Muscle layer of colon (tissue), 2 donors: ENCODE data around the gene PGR.

Experiments used
- H3K27ac ChIP-seq: one replicate; pipeline ENCODE4 v1.7.0; 2013; ENCODE audit warnings: low read depth, mild to moderate bottlenecking, low read length, moderate library complexity
- H3K27me3 ChIP-seq, 2 donors: one replicate each; pipeline ENCODE4 v1.7.0; 2013; ENCODE audit warnings: low read length in 2 of 2, mild to moderate bottlenecking in 2 of 2; ENCODE audit not compliant: insufficient read depth in 2 of 2, control insufficient read depth in 1 of 2
- H3K36me3 ChIP-seq: one replicate; pipeline ENCODE4 v1.7.0; 2013; ENCODE audit warnings: mild to moderate bottlenecking, low read length; ENCODE audit not compliant: insufficient read depth
- H3K4me1 ChIP-seq: one replicate; pipeline ENCODE4 v1.7.0; 2013; ENCODE audit warnings: mild to moderate bottlenecking, low read length; ENCODE audit not compliant: insufficient read depth
- H3K4me3 ChIP-seq, 2 donors: one replicate each; pipeline ENCODE4 v1.7.0; 2013; ENCODE audit warnings: low read length in 2 of 2, low read depth in 1 of 2, mild to moderate bottlenecking in 1 of 2, moderate library complexity in 1 of 2
- H3K9ac ChIP-seq: one replicate; pipeline ENCODE4 v1.7.0; 2013; ENCODE audit warnings: low read length
- H3K9me3 ChIP-seq: one replicate; pipeline ENCODE4 v1.7.0; 2013; ENCODE audit warnings: mild to moderate bottlenecking, low read length
- donor health status: abdominal sarcoma.
- donor health status: Adenocarcinoma of cecum.

The PGR gene

GRCh38 chr11:101129203-101129943, at the start of gene PGR:
TSS of gene PGR (minus strand) at chr11:101129813. CDS start at chr11:101129070, 743 bp downstream.
- Histone ChIP-seq H3K4me3 (peak within 1 kb of the TSS; percentile 82 to 93), H3K27ac (peak within 1 kb of the TSS; percentile 64), H3K4me1 (peaks cover 5% of the 10 kb centered on the region), H3K9ac (peak within 1 kb of the TSS; percentile 30), H3K9me3 (no peaks in the 10 kb centered on the region), H3K36me3 (no peaks in the 10 kb centered on the region), H3K27me3 (no peaks in the 10 kb centered on the region)

GRCh38 chr11:101176381-101176780, 46.8 kb upstream of the PGR start:
- no peak overlapping the region for H3K9ac ChIP-seq
- no peak overlapping the region for H3K4me3 ChIP-seq
- no peaks in the 10 kb centered on the region for H3K4me1 ChIP-seq
- no peaks in the 10 kb centered on the region for H3K9me3 ChIP-seq
- H3K27ac ChIP-seq, result no peak overlapping the region
- no peaks in the 10 kb centered on the region for H3K27me3 ChIP-seq
- no peaks in the 10 kb centered on the region for H3K36me3 ChIP-seq

GRCh38 chr11:101169944-101170343, 40.3 kb upstream of the PGR start:
- Histone ChIP-seq H3K9me3 (no peaks in the 10 kb centered on the region), H3K27ac (peak overlapping the region; percentile 1), H3K36me3 (no peaks in the 10 kb centered on the region), H3K9ac (no peak overlapping the region), H3K4me3 (no peak overlapping the region), H3K27me3 (no peaks in the 10 kb centered on the region), H3K4me1 (peaks cover 13% of the 10 kb centered on the region)

GRCh38 chr11:101166038-101166437, 36.4 kb upstream of the PGR start:
- Histone ChIP-seq H3K4me1 (peaks cover 13% of the 10 kb centered on the region), H3K27me3 (no peaks in the 10 kb centered on the region), H3K9me3 (no peaks in the 10 kb centered on the region), H3K9ac (no peak overlapping the region), H3K36me3 (no peaks in the 10 kb centered on the region), H3K4me3 (no peak overlapping the region), H3K27ac (no peak overlapping the region)

GRCh38 chr11:101158119-101158518, 28.5 kb upstream of the PGR start:
- H3K27ac ChIP-seq, result no peak overlapping the region
- H3K27me3 ChIP-seq, result no peaks in the 10 kb centered on the region
- no peak overlapping the region for H3K4me3 ChIP-seq
- H3K4me1 ChIP-seq, result no peaks in the 10 kb centered on the region
- no peaks in the 10 kb centered on the region for H3K36me3 ChIP-seq
- H3K9ac ChIP-seq, result no peak overlapping the region
- no peaks in the 10 kb centered on the region for H3K9me3 ChIP-seq

GRCh38 chr11:101138245-101138930, 8.8 kb upstream of the PGR start:
- no peaks in the 10 kb centered on the region for H3K4me1 ChIP-seq

GRCh38 chr11:101133190-101133589, 3.6 kb upstream of the PGR start:
- no peaks in the 10 kb centered on the region for H3K27me3 ChIP-seq
- H3K36me3 ChIP-seq, result no peaks in the 10 kb centered on the region
- H3K9me3 ChIP-seq, result no peaks in the 10 kb centered on the region
- no peak overlapping the region for H3K27ac ChIP-seq
- no peaks in the 10 kb centered on the region for H3K4me1 ChIP-seq
- no peak overlapping the region for H3K4me3 ChIP-seq
- no peak overlapping the region for H3K9ac ChIP-seq

More at GRCh38 chr11:101138245-101138930, 8.8 kb upstream of the PGR start:
- Histone ChIP-seq H3K27me3 (no peaks in the 10 kb centered on the region), H3K4me3 (no peak overlapping the region), H3K27ac (no peak overlapping the region), H3K9me3 (no peaks in the 10 kb centered on the region), H3K36me3 (no peaks in the 10 kb centered on the region), H3K9ac (no peak overlapping the region)

GRCh38 chr11:101128571-101129202, 926 bp downstream of the PGR start:
- Histone ChIP-seq H3K27ac (peak overlapping the region; percentile 64), H3K9ac (no peak overlapping the region), H3K9me3 (no peaks in the 10 kb centered on the region), H3K36me3 (no peaks in the 10 kb centered on the region), H3K4me3 (peak overlapping the region; percentile 82 to 93), H3K27me3 (no peaks in the 10 kb centered on the region), H3K4me1 (peaks cover 9% of the 10 kb centered on the region)

- Histone ChIP-seq H3K36me3 (no peaks in the 10 kb centered on the region), H3K4me3 (peak overlapping the region; percentile 82 to 93), H3K27me3 (no peaks in the 10 kb centered on the region), H3K4me1 (peaks cover 9% of the 10 kb centered on the region), H3K9me3 (no peaks in the 10 kb centered on the region), H3K27ac (peak overlapping the region; percentile 64), H3K9ac (no peak overlapping the region)
These were observed 1.7 kb downstream of the PGR start for GRCh38 chr11:101127699-101128570.

- Histone ChIP-seq H3K9me3 (no peaks in the 10 kb centered on the region), H3K27ac (peak overlapping the region; percentile 64), H3K4me1 (peaks cover 9% of the 10 kb centered on the region), H3K4me3 (peak overlapping the region; percentile 82 to 93), H3K9ac (peak overlapping the region; percentile 79), H3K36me3 (no peaks in the 10 kb centered on the region), H3K27me3 (no peaks in the 10 kb centered on the region)
These were observed 2.4 kb downstream of the PGR start for GRCh38 chr11:101127197-101127698.
